ENCODE results near the gene HAUS3.
"Not testable (repeated sequence)": the region's sequence is repeated elsewhere in the genome, so short reads cannot be mapped to it uniquely, and the experiment has no call there.

The HAUS3 gene

GRCh38 chr4:2251073-2251794, 9.3 kb upstream of the HAUS3 start:
- no peak for DNase-seq (ENCODE audit: low spot score)

GRCh38 chr4:2250357-2251072, 8.6 kb upstream of the HAUS3 start:
- no peak for DNase-seq (ENCODE audit: low spot score)

GRCh38 chr4:2249526-2250356, 7.8 kb upstream of the HAUS3 start:
- DNase-seq (ENCODE audit: low spot score) = no peak

- no peak for DNase-seq (ENCODE audit: low spot score)
Measured at GRCh38 chr4:2248821-2249261, 6.9 kb upstream of the HAUS3 start.

- no peak for DNase-seq (ENCODE audit: low spot score)
Measured at GRCh38 chr4:2248044-2248780, 6.3 kb upstream of the HAUS3 start.

GRCh38 chr4:2247128-2248043, 5.5 kb upstream of the HAUS3 start:
- no peak for DNase-seq (ENCODE audit: low spot score)

- no peak for DNase-seq (ENCODE audit: low spot score)
Measured at GRCh38 chr4:2246384-2247127, 4.6 kb upstream of the HAUS3 start.

GRCh38 chr4:2245787-2246275, 3.9 kb upstream of the HAUS3 start:
- no peak for DNase-seq (ENCODE audit: low spot score)

GRCh38 chr4:2245057-2245786, 3.3 kb upstream of the HAUS3 start:
- DNase-seq (ENCODE audit: low spot score) = no peak

- no peak for DNase-seq (ENCODE audit: low spot score)
Measured at GRCh38 chr4:2243681-2244380, 1.9 kb upstream of the HAUS3 start.

- DNase-seq (ENCODE audit: low spot score) = no peak
Measured at GRCh38 chr4:2241003-2241402, 918 bp downstream of the HAUS3 start.

GRCh38 chr4:2236944-2237666, 4.8 kb downstream of the HAUS3 start:
- no peak for DNase-seq (ENCODE audit: low spot score)

- no peak for DNase-seq (ENCODE audit: low spot score)
Measured at GRCh38 chr4:2231082-2231481, 10.8 kb downstream of the HAUS3 start.

GRCh38 chr4:2226261-2226660, 15.7 kb downstream of the HAUS3 start:
- DNase-seq (ENCODE audit: low spot score) = no peak

- no peak for DNase-seq (ENCODE audit: low spot score)
Measured at GRCh38 chr4:2222838-2223237, 19.1 kb downstream of the HAUS3 start.

GRCh38 chr4:2221378-2221777, 20.5 kb downstream of the HAUS3 start:
- not testable (repeated sequence) for DNase-seq (ENCODE audit: low spot score)

GRCh38 chr4:2220016-2220630, 21.8 kb downstream of the HAUS3 start:
- peak; percentile 80 for DNase-seq (ENCODE audit: low spot score)

Data from hematopoietic multipotent progenitor cell treated with erythropoietin and hydrocortisone succinate and interleukin-3 and kit ligand, for 17 days (in vitro differentiated cells).